ENCODE data around the gene CCNB3. TPM values are rescaled to one million over a fixed set of nuclear protein-coding genes. Genes with fewer than 3 reads are reported as not detected.

CCNB3 gene
- polyA plus RNA-seq, 1 donor: 2.3 TPM

- no peak for DNase-seq (ENCODE audit: low read depth)
These were observed 171.1 kb downstream of the CCNB3 start for GRCh38 chrX:50375481-50376267.

- DNase-seq (ENCODE audit: low read depth): no peak
These were observed 177.3 kb downstream of the CCNB3 start for GRCh38 chrX:50381729-50382415.

- DNase-seq (ENCODE audit: low read depth): no peak
These were observed 182.0 kb downstream of the CCNB3 start for GRCh38 chrX:50386520-50386919.

- no peak for DNase-seq (ENCODE audit: low read depth)
These were observed 189.3 kb downstream of the CCNB3 start for GRCh38 chrX:50393902-50394301.

Other genes starting within 250 kb of the CCNB3 start
- gene AKAP4, start 3.8 kb upstream of the CCNB3 start, polyA plus RNA-seq (ENCODE audit: insufficient read length): 0.80 TPM

Data from forelimb muscle (tissue), 1 donor.